Pancreas (tissue), 10 donors: Measurements from ENCODE around the gene TP63. TPM values are rescaled to one million over a fixed set of nuclear protein-coding genes. Genes with fewer than 3 reads are reported as not detected.

Source experiments
- ATAC-seq, 4 donors: fragments of 200-7000 bp; cut with Tn5 transposase; one replicate each; pipeline versions ENCODE4 v1.8.0 to v1.9.1; 2020; ENCODE audit warnings: mild to moderate bottlenecking in 4 of 4, moderate library complexity in 4 of 4
- DNase-seq, 6 donors: peaks; one replicate each; pipeline ENCODE4 v3.0.0-alpha.2; 2020
- FAIRE-seq: peaks from 2 replicates; lab custom pipeline; 2012; peaks lifted over from hg19 to GRCh38; lab: Jason Lieb, UNC
- H3K27ac ChIP-seq, 4 donors: fragments of 200-600 bp; sonication (generic); 1 replicate in 3 of 4; 2 replicates in 1 of 4; pipeline versions ENCODE4 v1.5.0 to v1.8.0; 2020
- H3K27me3 ChIP-seq, 4 donors: fragments of 200-600 bp; one replicate each; pipeline ENCODE4 v1.8.0; 2021
- H3K36me3 ChIP-seq, 3 donors: fragments of 200-600 bp; sonication (generic) in 1 of 3; one replicate each; pipeline versions ENCODE4 v1.5.0 to v1.8.0; 2020 to 2021
- H3K4me1 ChIP-seq, 3 donors: fragments of 200-600 bp; one replicate each; pipeline ENCODE4 v1.8.0; 2021
- H3K4me3 ChIP-seq, 4 donors: fragments of 200-600 bp; sonication (generic) in 2 of 4; one replicate each; pipeline versions ENCODE4 v1.5.0 to v1.8.0; 2020 to 2021
- H3K9me3 ChIP-seq, 4 donors: fragments of 200-600 bp; one replicate each; pipeline ENCODE4 v1.8.0; 2021
- WGBS, 2 donors: extraction: QIAGEN DNeasy Blood & Tissue Kit; methylation state at CpG; one replicate each; pipeline ENCODE4 v1.1.7; 2013; 5-methylcytosine and 5-hydroxymethylcytosine counted together
- intact Hi-C, 3 donors: fragments of 100-400 bp; cut with DNase I; formaldehyde crosslinking; loops; one replicate each; pipeline versions ENCODE4 v1.11.1 to v1.14.2; 2022
- polyA plus RNA-seq, 2 donors: library from polyadenylated mRNA; stranded (reverse); fragments of 200-250 nt; gene quantifications; one replicate each; pipeline ENCODE4 v1.2.3, GENCODE V29; 2013
- total RNA-seq, 6 donors: library from RNA; stranded (reverse); fragmentation: NEBNext Ultra II Directional in 4 of 6; extraction: Animal tissue kit (Norgen Biotek cat#: 25700) in 4 of 6; gene quantifications; one replicate each; pipeline versions ENCODE4 v1.2.1 to v1.2.4, GENCODE V29; 2021 to 2023
- TF ChIP-seq, protein P1 (sequence below), 4 donors: fragments of 200-600 bp; sonication (generic) in 3 of 4; IDR thresholded peaks; one replicate each; pipeline versions ENCODE4 v1.5.0 to v1.8.0; 2021; ENCODE audit warnings: antibody characterized with exemption in 4 of 4
- donor health status: healthy with polysubstance abuse.
- donor health status: DM: no; HTN: no; CAD: no; lungs with moderate emphysema.
- donor health status: DM: no; HTN: no; CAD: no.
- donor health status: control.
- donor health status: control.
- donor health status: Bipolar disorder and iron deficiency.
- donor health status: DM: yes; HTN: yes; CAD: no.
- donor health status: DM: no; HTN: no; CAD: no.
- donor health status: DM: no; HTN: no; CAD: no.
- donor health status: DM: yes; HTN: yes; CAD: no.

Gene TP63
- total and polyA plus RNA-seq, 8 donors, result 0.02 to 0.47 (median 0.06) TPM; not detected in 3

DNA sequence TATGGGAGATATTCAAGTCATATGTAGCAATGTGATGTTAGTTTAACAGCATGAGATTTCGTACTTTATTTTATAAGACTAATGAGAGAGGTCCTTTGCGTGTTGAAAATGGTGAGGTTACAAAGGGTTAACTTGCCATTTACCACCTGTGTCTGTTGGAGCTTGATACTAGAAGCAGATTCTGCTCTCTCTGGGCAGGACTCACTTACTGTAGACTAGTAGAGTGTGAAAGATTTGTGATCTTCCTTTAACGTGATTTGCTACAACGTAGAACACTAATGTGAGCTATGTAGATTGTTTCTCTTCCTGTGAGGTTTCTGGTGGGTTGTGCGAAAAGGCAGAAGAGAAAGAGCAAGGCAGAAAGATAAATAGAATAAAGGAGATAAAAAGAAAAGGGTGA, 1.1 kb downstream of the TP63 start:
- TF ChIP-seq, protein P1, sequence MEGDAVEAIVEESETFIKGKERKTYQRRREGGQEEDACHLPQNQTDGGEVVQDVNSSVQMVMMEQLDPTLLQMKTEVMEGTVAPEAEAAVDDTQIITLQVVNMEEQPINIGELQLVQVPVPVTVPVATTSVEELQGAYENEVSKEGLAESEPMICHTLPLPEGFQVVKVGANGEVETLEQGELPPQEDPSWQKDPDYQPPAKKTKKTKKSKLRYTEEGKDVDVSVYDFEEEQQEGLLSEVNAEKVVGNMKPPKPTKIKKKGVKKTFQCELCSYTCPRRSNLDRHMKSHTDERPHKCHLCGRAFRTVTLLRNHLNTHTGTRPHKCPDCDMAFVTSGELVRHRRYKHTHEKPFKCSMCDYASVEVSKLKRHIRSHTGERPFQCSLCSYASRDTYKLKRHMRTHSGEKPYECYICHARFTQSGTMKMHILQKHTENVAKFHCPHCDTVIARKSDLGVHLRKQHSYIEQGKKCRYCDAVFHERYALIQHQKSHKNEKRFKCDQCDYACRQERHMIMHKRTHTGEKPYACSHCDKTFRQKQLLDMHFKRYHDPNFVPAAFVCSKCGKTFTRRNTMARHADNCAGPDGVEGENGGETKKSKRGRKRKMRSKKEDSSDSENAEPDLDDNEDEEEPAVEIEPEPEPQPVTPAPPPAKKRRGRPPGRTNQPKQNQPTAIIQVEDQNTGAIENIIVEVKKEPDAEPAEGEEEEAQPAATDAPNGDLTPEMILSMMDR (IDR thresholded peaks at IDR 0.05), result no peak
- WGBS, 2 donors, result 69 to 71% methylated on average over 5 of the region's 5 CpGs
- Histone ChIP-seq H3K9me3 (no peaks in the 10 kb centered on the region), H3K36me3 (no peaks in the 10 kb centered on the region), H3K27ac (no peak overlapping the region), H3K4me1 (peaks cover 0 to 9% (median 5%) of the 10 kb centered on the region in 3 donors), H3K4me3 (no peak overlapping the region), H3K27me3 (no peaks in the 10 kb centered on the region)
- DNase-seq (no peak), ATAC-seq (no peak), FAIRE-seq (no peak)
- intact Hi-C loops, result no loop called here

DNA sequence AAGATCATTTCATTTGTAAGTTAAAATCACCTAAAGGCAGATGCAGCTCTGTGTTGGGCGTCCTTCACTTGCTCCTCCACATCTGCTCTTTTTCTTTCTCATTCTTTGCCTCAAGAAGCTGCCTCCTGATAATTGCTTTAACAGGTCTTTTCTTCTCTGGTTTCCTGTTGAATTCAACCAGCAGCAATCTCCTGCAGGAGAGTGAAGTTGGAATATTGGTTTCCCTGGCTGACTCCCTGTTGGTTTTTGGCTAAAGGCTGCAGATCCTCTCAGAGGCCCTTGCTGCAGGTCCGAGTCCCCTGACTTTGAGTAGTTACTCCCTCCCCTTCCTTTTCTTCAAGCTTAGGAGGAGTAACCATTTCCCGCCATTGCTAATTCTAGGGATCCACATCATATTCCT, 4.2 kb downstream of the TP63 start:
- no peak for ATAC-seq

DNA sequence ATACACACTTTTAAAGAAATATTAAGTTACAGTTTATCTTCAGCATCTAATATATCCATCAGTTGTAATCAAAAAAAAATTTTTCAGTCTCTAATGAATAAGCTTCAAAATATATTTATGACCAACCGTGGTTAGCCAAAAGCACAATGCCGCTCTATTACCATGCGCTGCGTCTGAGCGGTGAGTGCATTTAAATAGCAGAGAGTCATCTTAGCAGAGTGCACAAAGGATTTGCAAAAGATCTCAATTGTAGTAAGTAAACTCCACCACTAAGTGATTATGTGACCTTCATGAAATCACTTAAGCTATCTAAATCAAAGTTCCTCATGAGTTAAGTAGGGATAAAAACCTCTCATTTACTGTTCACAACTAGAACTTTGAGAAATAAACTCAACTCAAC, 4.9 kb downstream of the TP63 start:
- 88 to 91% methylated on average over 5 of the region's 5 CpGs for WGBS, 2 donors
- FAIRE-seq (no peak), ATAC-seq (no peak), DNase-seq (no peak)
- Histone ChIP-seq H3K4me1 (no peaks in the 10 kb centered on the region), H3K27ac (no peak overlapping the region), H3K36me3 (no peaks in the 10 kb centered on the region), H3K4me3 (no peak overlapping the region), H3K9me3 (no peaks in the 10 kb centered on the region), H3K27me3 (no peaks in the 10 kb centered on the region)
- TF ChIP-seq, protein P1 (IDR thresholded peaks at IDR 0.05), result no peak
- intact Hi-C loops, result no loop called here

More for the DNA sequence above, 4.2 kb downstream of the TP63 start:
- H3K36me3 ChIP-seq, result no peaks in the 10 kb centered on the region
- H3K27me3 ChIP-seq, result no peaks in the 10 kb centered on the region
- no peak overlapping the region for H3K4me3 ChIP-seq
- no peaks in the 10 kb centered on the region for H3K4me1 ChIP-seq
- TF ChIP-seq, protein P1 (IDR thresholded peaks at IDR 0.05), result no peak
- no peak overlapping the region for H3K27ac ChIP-seq
- WGBS, 2 donors, result 59 to 69% methylated on average over 3 of the region's 3 CpGs
- no peak for DNase-seq
- no peak for FAIRE-seq
- intact Hi-C loops, result no loop called here
- no peaks in the 10 kb centered on the region for H3K9me3 ChIP-seq

DNA sequence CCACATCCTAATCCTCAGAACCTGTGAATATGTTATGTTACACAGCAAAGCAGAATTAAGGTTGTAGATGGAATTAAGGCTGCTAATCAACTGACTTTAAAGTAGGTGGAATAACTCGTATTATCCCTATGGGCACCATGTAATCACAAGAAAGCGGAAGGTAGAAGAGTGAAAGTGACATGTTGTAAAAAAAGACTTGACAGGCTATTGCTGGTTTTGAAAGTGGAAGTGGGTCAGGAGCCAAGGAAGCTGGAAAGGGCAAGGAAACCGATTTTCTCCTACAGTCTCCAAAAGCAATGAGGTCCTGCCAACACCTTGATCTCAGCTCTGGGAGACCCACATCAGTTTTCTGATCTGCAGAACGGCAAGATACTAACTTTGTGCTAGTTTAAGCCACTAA, 6.6 kb downstream of the TP63 start:
- Histone ChIP-seq H3K27ac (no peak overlapping the region), H3K27me3 (no peaks in the 10 kb centered on the region), H3K9me3 (no peaks in the 10 kb centered on the region), H3K4me3 (no peak overlapping the region), H3K4me1 (no peaks in the 10 kb centered on the region), H3K36me3 (no peaks in the 10 kb centered on the region)
- ATAC-seq (no peak), DNase-seq (no peak), FAIRE-seq (no peak)
- WGBS, 2 donors, result 68 to 84% methylated on average over 4 of the region's 4 CpGs
- intact Hi-C loops, result no loop called here
- TF ChIP-seq, protein P1 (IDR thresholded peaks at IDR 0.05), result no peak

DNA sequence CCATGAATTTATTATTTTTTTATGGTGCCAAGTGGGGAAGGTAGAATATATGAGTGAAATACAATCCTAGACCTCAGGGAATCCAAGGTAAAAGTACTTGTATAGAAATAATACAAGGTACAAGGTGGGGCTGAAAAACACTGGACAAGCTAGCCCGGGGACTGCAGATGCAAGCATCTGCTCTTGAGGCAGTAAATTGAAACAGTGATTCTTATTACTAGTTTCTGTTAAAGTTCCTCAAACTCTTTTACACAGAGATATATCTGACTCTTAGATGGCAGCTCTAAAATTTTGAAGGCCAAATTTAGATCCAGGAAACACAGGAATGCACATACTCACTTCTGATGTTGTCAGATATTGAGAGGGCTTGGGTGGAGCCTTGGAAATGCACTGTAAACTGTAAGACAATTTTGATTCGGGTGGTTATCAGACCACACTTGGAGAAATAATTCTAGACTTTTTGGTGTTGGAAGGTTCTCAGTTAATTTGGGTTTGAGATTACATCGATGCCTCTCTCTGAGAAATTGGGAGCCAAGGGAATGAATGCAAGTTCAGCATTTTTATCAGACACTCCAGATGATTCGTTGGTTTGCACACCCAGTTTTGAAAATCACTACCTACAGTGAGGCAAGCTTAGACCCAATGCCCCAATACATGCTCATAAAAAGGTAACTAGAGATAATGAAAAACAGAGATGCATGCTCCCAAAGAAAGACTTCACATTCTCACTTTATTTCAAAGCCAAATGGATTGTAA, 7.3 kb downstream of the TP63 start:
- TF ChIP-seq, protein P1 (IDR thresholded peaks at IDR 0.05), result no peak
- Histone ChIP-seq H3K27me3 (no peaks in the 10 kb centered on the region), H3K4me3 (no peak overlapping the region), H3K9me3 (no peaks in the 10 kb centered on the region), H3K4me1 (no peaks in the 10 kb centered on the region), H3K36me3 (no peaks in the 10 kb centered on the region), H3K27ac (no peak overlapping the region)
- 42 to 69% methylated on average over 4 of the region's 4 CpGs for WGBS, 2 donors
- FAIRE-seq (no peak), DNase-seq (no peak), ATAC-seq (no peak)
- intact Hi-C loops, result no loop called here
